Mucosa of rectum (tissue), 2 donors: ENCODE measurements around the gene TNFSF15.
"Not testable (repeated sequence)": the region's sequence is repeated elsewhere in the genome, so short reads cannot be mapped to it uniquely, and the experiment has no call there.

ENCODE experiments used
- H3K27ac ChIP-seq, 2 donors: one replicate each; pipeline ENCODE4 v1.7.0; 2013; ENCODE audit warnings: inconsistent platforms in 2 of 2, low read depth in 2 of 2, low read length in 2 of 2
- H3K27me3 ChIP-seq, 2 donors: one replicate each; pipeline ENCODE4 v1.7.0; 2013; ENCODE audit warnings: low read length in 2 of 2; ENCODE audit not compliant: control insufficient read depth in 2 of 2, insufficient read depth in 2 of 2
- H3K36me3 ChIP-seq, 2 donors: one replicate each; pipeline ENCODE4 v1.7.0; 2013; ENCODE audit warnings: low read length in 2 of 2; ENCODE audit not compliant: control insufficient read depth in 2 of 2, insufficient read depth in 2 of 2
- H3K4me1 ChIP-seq, 2 donors: one replicate each; pipeline ENCODE4 v1.7.0; 2013; ENCODE audit warnings: low read length in 2 of 2, mild to moderate bottlenecking in 1 of 2; ENCODE audit not compliant: control insufficient read depth in 2 of 2, insufficient read depth in 2 of 2
- H3K4me3 ChIP-seq, 2 donors: one replicate each; pipeline ENCODE4 v1.7.0; 2013; ENCODE audit warnings: low read length in 2 of 2
- H3K9ac ChIP-seq, 2 donors: one replicate each; pipeline ENCODE4 v1.7.0; 2013; ENCODE audit warnings: low read length in 2 of 2, low read depth in 1 of 2, mild to moderate bottlenecking in 1 of 2
- H3K9me3 ChIP-seq, 2 donors: one replicate each; pipeline ENCODE4 v1.7.0; 2013; ENCODE audit warnings: low read length in 2 of 2; ENCODE audit not compliant: control insufficient read depth in 2 of 2
- donor health status: healthy.
- donor health status: Normal muscosa, but diverticular disease.

The TNFSF15 gene

GRCh38 chr9:114757984-114758383 is 47.9 kb downstream of the TNFSF15 start:
- H3K36me3 ChIP-seq: no peaks in the 10 kb centered on the region
- no peaks in the 10 kb centered on the region for H3K27me3 ChIP-seq
- no peaks in the 10 kb centered on the region for H3K9me3 ChIP-seq
- H3K4me3 ChIP-seq: no peak overlapping the region
- no peak overlapping the region for H3K9ac ChIP-seq
- H3K27ac ChIP-seq: no peak overlapping the region
- H3K4me1 ChIP-seq: no peaks in the 10 kb centered on the region

GRCh38 chr9:114757395-114757794 is 48.4 kb downstream of the TNFSF15 start:
- Histone ChIP-seq H3K9ac (no peak overlapping the region), H3K9me3 (no peaks in the 10 kb centered on the region), H3K4me1 (no peaks in the 10 kb centered on the region), H3K36me3 (no peaks in the 10 kb centered on the region), H3K27me3 (no peaks in the 10 kb centered on the region), H3K4me3 (no peak overlapping the region), H3K27ac (no peak overlapping the region)

- Histone ChIP-seq H3K4me1 (no peaks in the 10 kb centered on the region), H3K27ac (no peak overlapping the region), H3K9me3 (no peaks in the 10 kb centered on the region), H3K9ac (no peak overlapping the region), H3K27me3 (no peaks in the 10 kb centered on the region), H3K36me3 (no peaks in the 10 kb centered on the region), H3K4me3 (no peak overlapping the region)
Measured at GRCh38 chr9:114756920-114757319, 48.9 kb downstream of the TNFSF15 start.

GRCh38 chr9:114754581-114754980 is 51.3 kb downstream of the TNFSF15 start:
- no peak overlapping the region for H3K4me3 ChIP-seq
- no peaks in the 10 kb centered on the region for H3K27me3 ChIP-seq
- no peaks in the 10 kb centered on the region for H3K9me3 ChIP-seq
- no peak overlapping the region for H3K9ac ChIP-seq
- no peaks in the 10 kb centered on the region for H3K36me3 ChIP-seq
- H3K27ac ChIP-seq: no peak overlapping the region
- H3K4me1 ChIP-seq: no peaks in the 10 kb centered on the region

GRCh38 chr9:114746591-114747346 is 59.1 kb downstream of the TNFSF15 start:
- H3K27me3 ChIP-seq: no peaks in the 10 kb centered on the region
- H3K9ac ChIP-seq: no peak overlapping the region
- H3K4me3 ChIP-seq: no peak overlapping the region
- no peaks in the 10 kb centered on the region for H3K9me3 ChIP-seq
- no peaks in the 10 kb centered on the region for H3K4me1 ChIP-seq
- H3K36me3 ChIP-seq: no peaks in the 10 kb centered on the region
- H3K27ac ChIP-seq: no peak overlapping the region

- Histone ChIP-seq H3K9ac (no peak overlapping the region), H3K9me3 (no peaks in the 10 kb centered on the region), H3K27ac (no peak overlapping the region), H3K36me3 (no peaks in the 10 kb centered on the region), H3K27me3 (no peaks in the 10 kb centered on the region), H3K4me3 (no peak overlapping the region), H3K4me1 (no peaks in the 10 kb centered on the region)
Measured at GRCh38 chr9:114745879-114746550, 59.8 kb downstream of the TNFSF15 start.

GRCh38 chr9:114745108-114745848 is 60.6 kb downstream of the TNFSF15 start:
- no peaks in the 10 kb centered on the region for H3K4me1 ChIP-seq
- no peaks in the 10 kb centered on the region for H3K9me3 ChIP-seq
- no peaks in the 10 kb centered on the region for H3K27me3 ChIP-seq
- H3K36me3 ChIP-seq: no peaks in the 10 kb centered on the region
- H3K27ac ChIP-seq: no peak overlapping the region
- H3K4me3 ChIP-seq: no peak overlapping the region
- no peak overlapping the region for H3K9ac ChIP-seq

- no peak overlapping the region for H3K4me3 ChIP-seq
- no peaks in the 10 kb centered on the region for H3K27me3 ChIP-seq
- H3K9me3 ChIP-seq: no peaks in the 10 kb centered on the region
- no peaks in the 10 kb centered on the region for H3K36me3 ChIP-seq
- H3K4me1 ChIP-seq: peaks cover 0 to 4% of the 10 kb centered on the region in 2 donors
- no peak overlapping the region for H3K9ac ChIP-seq
- no peak overlapping the region for H3K27ac ChIP-seq
Measured at GRCh38 chr9:114743446-114743845, 62.4 kb downstream of the TNFSF15 start.

GRCh38 chr9:114742947-114743346 is 62.9 kb downstream of the TNFSF15 start:
- H3K36me3 ChIP-seq: no peaks in the 10 kb centered on the region
- H3K27me3 ChIP-seq: no peaks in the 10 kb centered on the region

GRCh38 chr9:114741521-114741920 is 64.3 kb downstream of the TNFSF15 start:
- not testable (repeated sequence) for H3K27me3 ChIP-seq, H3K36me3 ChIP-seq, H3K4me1 ChIP-seq, H3K27ac ChIP-seq, H3K4me3 ChIP-seq, H3K9ac ChIP-seq, H3K9me3 ChIP-seq

More at GRCh38 chr9:114742947-114743346, 62.9 kb downstream of the TNFSF15 start:
- H3K27ac ChIP-seq: no peak overlapping the region
- H3K4me1 ChIP-seq: peaks cover 0 to 4% of the 10 kb centered on the region in 2 donors
- no peak overlapping the region for H3K4me3 ChIP-seq
- H3K9ac ChIP-seq: no peak overlapping the region
- H3K9me3 ChIP-seq: no peaks in the 10 kb centered on the region
